ENCODE data around the gene PAGR1. TPM values are rescaled to one million over a fixed set of nuclear protein-coding genes. Genes with fewer than 3 reads are reported as not detected.

Gene PAGR1
- total RNA-seq, 1 donor from 2014 or later: 47.2 TPM

DNA sequence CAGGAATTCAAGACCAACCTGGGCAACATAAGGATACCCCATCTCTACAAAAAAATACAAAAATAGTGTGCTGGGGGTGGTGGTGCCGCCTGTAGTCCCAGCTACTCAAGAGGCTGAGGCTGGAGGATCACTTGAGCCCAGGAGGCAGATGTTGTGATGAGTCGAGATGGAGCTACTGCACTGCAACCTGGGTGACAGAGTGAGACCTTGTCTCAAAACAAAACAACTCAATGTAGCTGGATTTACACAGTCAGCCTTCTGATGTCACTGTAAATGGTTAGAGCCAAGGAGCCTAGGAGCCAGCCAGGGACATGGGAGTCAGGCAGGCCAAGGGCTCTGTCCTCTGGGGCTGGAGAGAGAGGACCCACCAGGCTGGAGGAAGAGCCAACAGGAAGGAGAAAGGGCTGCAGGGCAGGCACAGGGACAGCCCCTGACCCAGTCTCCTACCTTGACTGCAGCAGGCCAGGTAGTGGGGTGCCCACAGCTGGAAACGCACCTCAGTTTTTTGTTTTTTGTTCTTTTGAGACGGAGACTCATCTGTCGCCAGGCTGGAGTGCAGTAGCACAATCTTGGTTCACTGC is 38.7 kb downstream of the PAGR1 start:
- Mint-ChIP-seq H3K4me1 (peaks cover 9% of the 10 kb centered on the region), H3K27ac (no peak overlapping the region), H3K9me3 (no peaks in the 10 kb centered on the region), H3K27me3 (ENCODE audit: insufficient read depth, low read depth) (peaks cover 5% of the 10 kb centered on the region), H3K4me3 (no peak overlapping the region), H3K36me3 (peaks cover 3% of the 10 kb centered on the region)
- Histone ChIP-seq H3K4me1 (no peaks in the 10 kb centered on the region), H3F3A (ENCODE audit: low read depth) (no peaks in the 10 kb centered on the region), H3K27me3 (no peaks in the 10 kb centered on the region), H3K9me3 (ENCODE audit: low read depth) (no peaks in the 10 kb centered on the region), H4K20me1 (ENCODE audit: low read depth) (no peaks in the 10 kb centered on the region), H3K4me2 (no peak overlapping the region), H3K79me2 (ENCODE audit: low read depth) (no peaks in the 10 kb centered on the region), H3K36me3 (no peaks in the 10 kb centered on the region), H3K27ac (no peak overlapping the region), H3K9ac (no peak overlapping the region), H2AFZ (replicated peaks) (no peak overlapping the region), H3K4me3 (no peak overlapping the region)
- DNase-seq (ENCODE audit: low spot score): no peak
- no peak for TF ChIP-seq EZH2 (IDR thresholded peaks at IDR 0.05)
- TF ChIP-seq EZH2phosphoT487 (IDR thresholded peaks at IDR 0.05): no peak
- no peak for TF ChIP-seq CTCF (IDR thresholded peaks at IDR 0.05)

DNA sequence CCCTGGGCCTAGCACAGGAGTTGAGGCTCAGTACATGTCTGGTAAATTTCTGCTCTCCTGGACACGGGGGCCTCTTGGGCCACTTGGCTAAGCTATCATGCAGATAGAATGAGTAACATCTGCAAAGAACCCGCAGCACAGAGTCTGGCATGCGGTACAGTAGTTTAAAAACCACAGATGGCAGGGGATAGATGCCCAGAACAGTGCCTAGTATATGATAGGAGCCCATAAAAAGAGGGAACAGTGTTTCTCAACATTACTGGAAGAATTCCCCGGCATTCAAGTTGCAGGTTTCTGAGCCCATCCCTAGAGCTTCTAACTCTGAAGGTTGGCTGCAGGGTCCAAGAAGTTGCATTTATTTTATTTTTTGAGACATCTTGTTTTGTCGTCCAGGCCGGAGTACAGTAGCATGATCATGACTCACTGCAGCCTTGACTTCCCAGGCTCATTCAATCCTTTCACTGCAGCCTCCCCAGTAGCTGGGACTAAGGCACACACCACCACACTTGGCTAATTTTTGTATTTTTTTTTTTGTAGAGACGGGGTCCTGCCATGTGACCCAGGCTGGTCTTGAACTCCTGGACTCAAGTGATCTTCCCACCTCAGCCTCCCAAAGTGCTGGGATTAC is 41.3 kb downstream of the PAGR1 start:
- no peaks in the 10 kb centered on the region for H3K9me3 ChIP-seq (ENCODE audit: low read depth)
- no peaks in the 10 kb centered on the region for H3K4me1 ChIP-seq
- no peaks in the 10 kb centered on the region for H3K27me3 ChIP-seq
- Mint-ChIP-seq H3K36me3 (peaks cover 7% of the 10 kb centered on the region), H3K4me1 (peaks cover 4% of the 10 kb centered on the region), H3K27me3 (ENCODE audit: insufficient read depth, low read depth) (peaks cover 8% of the 10 kb centered on the region), H3K27ac (no peak overlapping the region), H3K4me3 (peak overlapping the region; percentile 30), H3K9me3 (no peaks in the 10 kb centered on the region)
- peaks cover 4% of the 10 kb centered on the region for H3F3A ChIP-seq (ENCODE audit: low read depth)
- TF ChIP-seq EZH2 (IDR thresholded peaks at IDR 0.05): no peak
- TF ChIP-seq CTCF (IDR thresholded peaks at IDR 0.05): no peak
- TF ChIP-seq EZH2phosphoT487 (IDR thresholded peaks at IDR 0.05): no peak
- H3K4me3 ChIP-seq: no peak overlapping the region
- H3K4me2 ChIP-seq: no peak overlapping the region
- no peak for DNase-seq (ENCODE audit: low spot score)
- no peak overlapping the region for H2AFZ ChIP-seq (replicated peaks)
- H3K36me3 ChIP-seq: no peaks in the 10 kb centered on the region
- H4K20me1 ChIP-seq (ENCODE audit: low read depth): peaks cover 3% of the 10 kb centered on the region
- H3K79me2 ChIP-seq (ENCODE audit: low read depth): peaks cover 18% of the 10 kb centered on the region
- no peak overlapping the region for H3K27ac ChIP-seq
- no peak overlapping the region for H3K9ac ChIP-seq

DNA sequence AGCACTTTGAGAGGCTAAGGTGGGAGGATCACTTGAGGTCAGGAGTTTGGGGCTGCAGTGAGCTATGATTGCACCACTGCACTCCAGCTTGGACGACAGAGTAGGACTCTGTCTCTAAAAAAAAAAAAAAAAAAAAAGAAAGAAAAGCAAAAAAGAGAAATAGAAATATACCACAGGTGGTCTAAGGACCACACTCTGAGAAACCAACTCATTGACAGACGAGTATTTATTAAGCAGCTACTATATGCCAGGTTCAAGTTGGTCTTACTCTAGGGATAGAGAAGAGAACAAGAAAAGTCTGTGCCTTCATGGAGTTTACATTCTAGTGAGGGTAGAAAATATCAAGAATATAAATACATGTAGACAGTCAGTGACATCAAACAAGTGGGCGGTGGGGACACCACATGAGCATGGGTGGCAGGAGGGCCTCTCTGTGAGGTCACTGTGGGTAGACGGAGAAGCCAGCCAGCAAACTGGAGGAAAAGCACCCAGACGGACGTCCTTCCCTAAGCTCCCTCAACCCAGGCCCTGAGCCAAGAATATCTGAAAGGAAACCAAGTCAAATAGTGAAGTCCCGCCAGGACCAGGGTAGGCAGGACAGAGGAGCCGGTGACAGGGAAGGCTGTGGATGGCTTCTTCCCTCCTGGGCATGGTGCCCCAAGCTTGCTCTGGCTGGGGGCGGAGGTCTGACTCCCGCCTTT is 42.3 kb downstream of the PAGR1 start:
- Histone ChIP-seq H3K27me3 (no peaks in the 10 kb centered on the region), H3K9ac (no peak overlapping the region), H3K4me3 (no peak overlapping the region), H3K4me2 (no peak overlapping the region), H3F3A (ENCODE audit: low read depth) (peaks cover 13% of the 10 kb centered on the region), H3K9me3 (ENCODE audit: low read depth) (no peaks in the 10 kb centered on the region), H3K79me2 (ENCODE audit: low read depth) (peaks cover 23% of the 10 kb centered on the region), H2AFZ (replicated peaks) (no peak overlapping the region), H3K27ac (no peak overlapping the region), H3K4me1 (no peaks in the 10 kb centered on the region), H3K36me3 (no peaks in the 10 kb centered on the region), H4K20me1 (ENCODE audit: low read depth) (peaks cover 5% of the 10 kb centered on the region)
- no peak for TF ChIP-seq CTCF (IDR thresholded peaks at IDR 0.05)
- no peak for TF ChIP-seq EZH2 (IDR thresholded peaks at IDR 0.05)
- no peak for TF ChIP-seq EZH2phosphoT487 (IDR thresholded peaks at IDR 0.05)
- no peak overlapping the region for H3K4me3 Mint-ChIP-seq
- no peak for DNase-seq (ENCODE audit: low spot score)
- H3K36me3 Mint-ChIP-seq: peaks cover 7% of the 10 kb centered on the region
- H3K9me3 Mint-ChIP-seq: no peaks in the 10 kb centered on the region
- peaks cover 6% of the 10 kb centered on the region for H3K4me1 Mint-ChIP-seq
- H3K27me3 Mint-ChIP-seq (ENCODE audit: insufficient read depth, low read depth): peaks cover 8% of the 10 kb centered on the region
- no peak overlapping the region for H3K27ac Mint-ChIP-seq
